GM12872 (cell line): ENCODE data around the gene FRY.

Experiments
- TF ChIP-seq, protein P1 (sequence below): IDR thresholded peaks from 3 replicates; pipeline ENCODE4 v1.5.1; 2011; ENCODE audit warnings: low read depth, mild to moderate bottlenecking, low read length, moderate library complexity; ENCODE audit not compliant: insufficient read depth

Gene FRY

DNA sequence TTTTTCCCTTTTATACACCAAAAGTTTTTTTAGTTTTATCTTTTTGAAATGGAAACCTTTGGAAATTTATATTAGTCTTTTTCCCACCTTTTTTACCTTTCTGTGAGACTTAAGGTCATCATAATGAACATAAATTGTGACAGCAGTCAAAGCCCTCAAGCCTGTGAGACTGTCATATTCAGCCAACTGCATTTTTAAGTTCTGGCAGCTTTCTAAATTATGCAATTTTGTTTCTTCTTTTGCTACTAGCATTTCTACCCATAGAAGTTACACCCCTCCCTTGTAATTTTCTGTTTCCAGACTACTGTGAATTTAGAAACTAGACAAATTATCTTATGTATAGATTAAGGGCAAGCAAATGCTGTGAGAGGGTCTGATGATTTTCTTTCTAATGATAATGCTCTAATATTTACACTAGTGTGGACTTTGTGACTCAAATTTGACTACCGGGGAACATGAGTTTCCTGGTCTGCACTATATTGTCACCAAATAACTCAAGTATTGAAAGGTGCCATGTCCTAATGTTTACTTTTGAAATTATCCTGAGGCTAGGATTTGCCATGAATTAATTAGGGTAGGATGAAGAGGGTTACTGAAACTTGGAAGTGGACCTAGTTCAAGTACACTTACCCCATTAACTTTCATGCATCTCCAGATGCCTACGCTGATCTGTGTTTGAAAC lies 43.7 kb downstream of the FRY start:
- TF ChIP-seq, protein P1, sequence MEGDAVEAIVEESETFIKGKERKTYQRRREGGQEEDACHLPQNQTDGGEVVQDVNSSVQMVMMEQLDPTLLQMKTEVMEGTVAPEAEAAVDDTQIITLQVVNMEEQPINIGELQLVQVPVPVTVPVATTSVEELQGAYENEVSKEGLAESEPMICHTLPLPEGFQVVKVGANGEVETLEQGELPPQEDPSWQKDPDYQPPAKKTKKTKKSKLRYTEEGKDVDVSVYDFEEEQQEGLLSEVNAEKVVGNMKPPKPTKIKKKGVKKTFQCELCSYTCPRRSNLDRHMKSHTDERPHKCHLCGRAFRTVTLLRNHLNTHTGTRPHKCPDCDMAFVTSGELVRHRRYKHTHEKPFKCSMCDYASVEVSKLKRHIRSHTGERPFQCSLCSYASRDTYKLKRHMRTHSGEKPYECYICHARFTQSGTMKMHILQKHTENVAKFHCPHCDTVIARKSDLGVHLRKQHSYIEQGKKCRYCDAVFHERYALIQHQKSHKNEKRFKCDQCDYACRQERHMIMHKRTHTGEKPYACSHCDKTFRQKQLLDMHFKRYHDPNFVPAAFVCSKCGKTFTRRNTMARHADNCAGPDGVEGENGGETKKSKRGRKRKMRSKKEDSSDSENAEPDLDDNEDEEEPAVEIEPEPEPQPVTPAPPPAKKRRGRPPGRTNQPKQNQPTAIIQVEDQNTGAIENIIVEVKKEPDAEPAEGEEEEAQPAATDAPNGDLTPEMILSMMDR, result no peak

DNA sequence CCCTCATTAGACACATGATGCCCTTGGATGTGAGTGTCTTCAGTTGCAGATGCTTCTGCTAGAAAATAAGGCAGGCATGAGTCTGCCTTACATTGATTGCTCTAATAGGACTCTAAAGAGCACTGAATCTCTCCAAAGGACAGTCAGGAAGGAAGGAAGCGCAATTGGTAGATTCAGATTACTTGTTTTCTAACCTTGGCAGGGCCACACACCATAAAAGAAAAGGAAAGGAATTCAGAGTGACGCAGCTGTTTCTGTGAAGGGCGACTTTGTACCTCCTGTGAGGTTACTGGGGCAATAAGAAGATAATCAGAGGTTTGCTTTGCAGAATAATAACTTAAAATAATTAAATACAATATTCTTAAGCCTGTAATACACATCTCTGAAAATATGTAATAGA lies 48.0 kb downstream of the FRY start:
- TF ChIP-seq, protein P1, result no peak

DNA sequence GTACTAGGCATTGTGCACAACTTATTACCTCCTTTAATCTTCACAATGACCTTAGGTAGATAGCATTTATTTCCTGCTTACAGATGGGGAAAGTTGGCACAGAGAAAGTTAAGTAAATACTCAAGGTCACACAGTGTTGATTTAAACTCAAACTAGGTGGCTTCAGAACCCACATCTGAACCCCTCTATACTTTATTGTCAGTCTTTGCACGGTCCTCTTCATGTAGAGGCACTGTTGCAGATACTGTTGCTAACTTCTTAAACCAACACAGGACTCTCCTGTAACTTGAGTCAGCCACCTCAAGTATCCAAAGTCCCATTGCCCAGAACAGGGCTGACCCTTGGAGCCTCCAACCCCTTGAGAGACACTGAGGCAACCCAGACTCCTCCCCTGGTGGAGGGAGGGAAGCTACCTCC lies 48.8 kb downstream of the FRY start:
- TF ChIP-seq, protein P1, result no peak

- TF ChIP-seq, protein P1, result no peak
Measured at GRCh38 chr13:32081591-32081990, 50.0 kb downstream of the FRY start.

- TF ChIP-seq, protein P1, result no peak
Measured at GRCh38 chr13:32086366-32086765, 54.8 kb downstream of the FRY start.

DNA sequence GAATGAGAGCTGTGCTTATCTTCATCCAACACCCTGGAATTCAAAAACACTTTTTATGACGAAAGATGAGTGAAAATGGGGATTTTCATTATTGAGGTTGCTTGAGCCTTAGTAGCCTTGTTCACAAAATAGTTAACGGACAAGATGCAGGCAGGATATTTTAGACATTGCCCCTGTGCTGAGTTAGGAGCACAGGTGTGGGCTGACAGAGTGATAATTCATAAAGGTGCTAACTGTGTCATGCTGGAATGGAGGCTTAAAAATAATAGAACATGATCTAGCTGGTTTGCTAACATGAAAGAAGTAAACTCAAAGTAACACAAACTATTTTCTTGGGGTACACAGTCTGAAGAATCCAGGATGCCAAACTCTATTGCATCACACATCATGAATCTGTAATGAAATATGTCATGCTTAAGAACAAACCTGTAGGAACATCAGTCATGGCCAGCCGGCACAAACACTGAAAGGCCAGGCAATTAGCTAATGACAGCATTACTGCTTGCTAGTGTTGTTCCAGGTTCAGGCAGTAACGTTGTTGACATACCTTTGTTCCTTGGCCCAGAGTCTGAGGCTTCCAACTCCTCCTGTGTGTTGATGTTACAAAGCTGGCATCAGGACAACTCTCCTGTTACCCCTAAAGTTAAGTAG lies 55.3 kb downstream of the FRY start:
- TF ChIP-seq, protein P1, result no peak

- TF ChIP-seq, protein P1, result no peak
Measured at GRCh38 chr13:32087955-32088747, 56.6 kb downstream of the FRY start.
